Loucy (cell line): Measurements from ENCODE around the gene ZSCAN21.

Experiments used
- CTCF ChIP-seq: fragments of 200-600 bp; sonication (generic); conservative IDR thresholded peaks from 2 replicates; pipeline ENCODE4 v1.5.1; 2014; ENCODE audit warnings: mild to moderate bottlenecking, antibody characterized with exemption, low read length
- EZH2phosphoT487 ChIP-seq: fragments of 200-600 bp; IDR thresholded peaks from 2 replicates; pipeline ENCODE4 v1.6.1; 2018; ENCODE audit warnings: antibody characterized with exemption, mild to moderate bottlenecking, moderate library complexity, borderline replicate concordance

- no peak for TF ChIP-seq CTCF
- no peak for TF ChIP-seq EZH2phosphoT487
Measured at GRCh38 chr7:100093925-100094486, 44.4 kb downstream of the ZSCAN21 start.
